Measurements from ENCODE around the gene ADAM23.
"Not testable (repeated sequence)": the region's sequence is repeated elsewhere in the genome, so short reads cannot be mapped to it uniquely, and the experiment has no call there.

GRCh38 chr2:206402956-206403569 is 40.3 kb upstream of the ADAM23 start:
- TF ChIP-seq, protein P1, sequence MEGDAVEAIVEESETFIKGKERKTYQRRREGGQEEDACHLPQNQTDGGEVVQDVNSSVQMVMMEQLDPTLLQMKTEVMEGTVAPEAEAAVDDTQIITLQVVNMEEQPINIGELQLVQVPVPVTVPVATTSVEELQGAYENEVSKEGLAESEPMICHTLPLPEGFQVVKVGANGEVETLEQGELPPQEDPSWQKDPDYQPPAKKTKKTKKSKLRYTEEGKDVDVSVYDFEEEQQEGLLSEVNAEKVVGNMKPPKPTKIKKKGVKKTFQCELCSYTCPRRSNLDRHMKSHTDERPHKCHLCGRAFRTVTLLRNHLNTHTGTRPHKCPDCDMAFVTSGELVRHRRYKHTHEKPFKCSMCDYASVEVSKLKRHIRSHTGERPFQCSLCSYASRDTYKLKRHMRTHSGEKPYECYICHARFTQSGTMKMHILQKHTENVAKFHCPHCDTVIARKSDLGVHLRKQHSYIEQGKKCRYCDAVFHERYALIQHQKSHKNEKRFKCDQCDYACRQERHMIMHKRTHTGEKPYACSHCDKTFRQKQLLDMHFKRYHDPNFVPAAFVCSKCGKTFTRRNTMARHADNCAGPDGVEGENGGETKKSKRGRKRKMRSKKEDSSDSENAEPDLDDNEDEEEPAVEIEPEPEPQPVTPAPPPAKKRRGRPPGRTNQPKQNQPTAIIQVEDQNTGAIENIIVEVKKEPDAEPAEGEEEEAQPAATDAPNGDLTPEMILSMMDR (IDR thresholded peaks at IDR 0.05; ENCODE audit: low read depth, low read length, poor library complexity, severe bottlenecking) = not testable (repeated sequence)
- not testable (repeated sequence) for TF ChIP-seq EZH2phosphoT487 (IDR thresholded peaks at IDR 0.05; ENCODE audit: borderline replicate concordance, low read length)
